ENCODE measurements around the gene PKMYT1.

DNA sequence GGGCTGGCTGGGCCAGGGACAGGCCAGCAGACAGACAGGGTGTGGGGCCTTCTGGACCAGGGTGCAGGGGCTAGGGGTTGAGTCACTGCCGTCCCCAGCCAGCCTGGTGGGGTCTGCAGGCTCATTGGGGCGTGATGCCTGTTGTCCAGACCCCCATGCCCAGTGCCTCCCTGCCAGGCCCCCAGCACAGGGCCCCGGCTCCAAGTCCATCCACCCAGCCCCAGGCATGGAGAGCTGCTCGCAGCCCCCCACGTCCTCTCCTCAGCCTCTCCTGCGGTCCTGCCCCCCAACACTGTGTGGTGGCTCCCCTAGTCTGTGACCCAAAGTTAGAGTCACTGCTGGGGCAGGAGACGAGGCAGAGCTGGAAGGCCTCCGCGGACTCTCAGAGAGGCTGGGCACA lies 7.0 kb upstream of the PKMYT1 start:
- no peak for TF ChIP-seq CTCF (conservative IDR thresholded peaks at IDR 0.05; ENCODE audit: low read depth, low read length)
- TF ChIP-seq EZH2 (IDR thresholded peaks at IDR 0.05; ENCODE audit: borderline replicate concordance, low read depth, low read length, poor library complexity, severe bottlenecking) = no peak
